ENCODE data around the gene EVA1C. TPM values are rescaled to one million over a fixed set of nuclear protein-coding genes. Genes with fewer than 3 reads are reported as not detected.

Gene EVA1C
- polyA plus RNA-seq, 1 experiment = 9.6 TPM

- no peaks in the 10 kb centered on the region for H3K27me3 ChIP-seq (ENCODE audit: control insufficient read depth, insufficient read depth, low read length)
- TF ChIP-seq CTCF (IDR thresholded peaks at IDR 0.05; ENCODE audit: insufficient read depth, low read depth, low read length) = no peak
- peaks cover 6% of the 10 kb centered on the region for H3K36me3 ChIP-seq (ENCODE audit: control insufficient read depth, insufficient read depth, low read length)
- POLR2A ChIA-PET = no interaction called here
- CTCF ChIA-PET = interaction anchor here (0.6 kb wide), 1 partner anchor 346 kb away, joined by 3 read pairs; no protein-coding TSS in a partner anchor
- no peak overlapping the region for H3K4me3 ChIP-seq (ENCODE audit: low read depth, low read length)
- no peak for DNase-seq (ENCODE audit: low read depth)
These were observed 54.8 kb downstream of the EVA1C start for GRCh38 chr21:32467291-32467690.

GRCh38 chr21:32468681-32469111 is 56.2 kb downstream of the EVA1C start:
- ChIA-PET CTCF (no interaction called here), POLR2A (no interaction called here)
- peaks cover 6% of the 10 kb centered on the region for H3K36me3 ChIP-seq (ENCODE audit: control insufficient read depth, insufficient read depth, low read length)
- H3K4me3 ChIP-seq (ENCODE audit: low read depth, low read length) = no peak overlapping the region
- no peaks in the 10 kb centered on the region for H3K27me3 ChIP-seq (ENCODE audit: control insufficient read depth, insufficient read depth, low read length)
- no peak for TF ChIP-seq CTCF (IDR thresholded peaks at IDR 0.05; ENCODE audit: insufficient read depth, low read depth, low read length)
- no peak for DNase-seq (ENCODE audit: low read depth)

- H3K36me3 ChIP-seq (ENCODE audit: control insufficient read depth, insufficient read depth, low read length) = peaks cover 9% of the 10 kb centered on the region
- POLR2A ChIA-PET = no interaction called here
- H3K4me3 ChIP-seq (ENCODE audit: low read depth, low read length) = no peak overlapping the region
- CTCF ChIA-PET = no interaction called here
- no peak for TF ChIP-seq CTCF (IDR thresholded peaks at IDR 0.05; ENCODE audit: insufficient read depth, low read depth, low read length)
- DNase-seq (ENCODE audit: low read depth) = no peak
- H3K27me3 ChIP-seq (ENCODE audit: control insufficient read depth, insufficient read depth, low read length) = no peaks in the 10 kb centered on the region
These were observed 57.1 kb downstream of the EVA1C start for GRCh38 chr21:32469628-32470027.

- Histone ChIP-seq H3K36me3 (ENCODE audit: control insufficient read depth, insufficient read depth, low read length) (peaks cover 9% of the 10 kb centered on the region), H3K4me3 (ENCODE audit: low read depth, low read length) (no peak overlapping the region), H3K27me3 (ENCODE audit: control insufficient read depth, insufficient read depth, low read length) (no peaks in the 10 kb centered on the region)
- POLR2A ChIA-PET = no interaction called here
- TF ChIP-seq CTCF (IDR thresholded peaks at IDR 0.05; ENCODE audit: insufficient read depth, low read depth, low read length) = no peak
- CTCF ChIA-PET = no interaction called here
- DNase-seq (ENCODE audit: low read depth) = no peak
These were observed 57.7 kb downstream of the EVA1C start for GRCh38 chr21:32470206-32470605.

GRCh38 chr21:32472890-32473765 is 60.6 kb downstream of the EVA1C start:
- TF ChIP-seq CTCF (IDR thresholded peaks at IDR 0.05; ENCODE audit: insufficient read depth, low read depth, low read length) = no peak

More at GRCh38 chr21:32472890-32473765, 60.6 kb downstream of the EVA1C start:
- Histone ChIP-seq H3K27me3 (ENCODE audit: control insufficient read depth, insufficient read depth, low read length) (no peaks in the 10 kb centered on the region), H3K4me3 (ENCODE audit: low read depth, low read length) (no peak overlapping the region), H3K36me3 (ENCODE audit: control insufficient read depth, insufficient read depth, low read length) (peaks cover 9% of the 10 kb centered on the region)
- DNase-seq (ENCODE audit: low read depth) = no peak
- CTCF ChIA-PET = interaction anchor here (0.6 to 1.8 kb wide), 4 partner anchors 9 to 1441 kb away, joined by 3 to 8 read pairs (median 3); no protein-coding TSS in a partner anchor
- POLR2A ChIA-PET = no interaction called here

Measured in BJ (cell line).